Measurements from ENCODE around the gene FLVCR1.

Gene FLVCR1

GRCh38 chr1:212822956-212823355 is 35.1 kb upstream of the FLVCR1 start:
- no peak for TF ChIP-seq CREB1 (IDR thresholded peaks at IDR 0.05; ENCODE audit: low read depth)
- TF ChIP-seq TEAD4 (IDR thresholded peaks at IDR 0.05), result no peak
- TF ChIP-seq EGR1 (IDR thresholded peaks at IDR 0.05), result no peak
- TF ChIP-seq CEBPB (IDR thresholded peaks at IDR 0.05), result no peak
- no peak for TF ChIP-seq NFIC (IDR thresholded peaks at IDR 0.05)
- TF ChIP-seq USF1 (IDR thresholded peaks at IDR 0.05), result no peak
- TF ChIP-seq EP300 (IDR thresholded peaks at IDR 0.05; ENCODE audit: borderline replicate concordance), result no peak

- no peak for TF ChIP-seq RAD21 (IDR thresholded peaks at IDR 0.05; ENCODE audit: low read depth)
- TF ChIP-seq EGR1 (IDR thresholded peaks at IDR 0.05), result no peak
- TF ChIP-seq TAF1 (IDR thresholded peaks at IDR 0.05; ENCODE audit: low read depth), result no peak
- TF ChIP-seq CREB1 (IDR thresholded peaks at IDR 0.05; ENCODE audit: low read depth), result no peak
- no peak for TF ChIP-seq NFIC (IDR thresholded peaks at IDR 0.05)
Observed at GRCh38 chr1:212824201-212824600, 33.9 kb upstream of the FLVCR1 start.

- TF ChIP-seq RAD21 (IDR thresholded peaks at IDR 0.05; ENCODE audit: low read depth) (no peak), EGR1 (IDR thresholded peaks at IDR 0.05) (no peak), USF1 (IDR thresholded peaks at IDR 0.05) (0 out of 2 replicates have a peak, but pooled peaks have one; percentile 11)
Observed at GRCh38 chr1:212825798-212826452, 32.1 kb upstream of the FLVCR1 start.

GRCh38 chr1:212827171-212827776 is 30.8 kb upstream of the FLVCR1 start:
- TF ChIP-seq YY1 (IDR thresholded peaks at IDR 0.05; ENCODE audit: low read depth) (no peak), RAD21 (IDR thresholded peaks at IDR 0.05; ENCODE audit: low read depth) (no peak), TAF1 (IDR thresholded peaks at IDR 0.05; ENCODE audit: low read depth) (no peak)

- TF ChIP-seq EP300 (IDR thresholded peaks at IDR 0.05; ENCODE audit: borderline replicate concordance), result no peak
- TF ChIP-seq NFIC (IDR thresholded peaks at IDR 0.05), result no peak
- TF ChIP-seq USF1 (IDR thresholded peaks at IDR 0.05), result no peak
- no peak for TF ChIP-seq TCF12 (IDR thresholded peaks at IDR 0.05; ENCODE audit: low read depth)
- TF ChIP-seq TAF1 (IDR thresholded peaks at IDR 0.05; ENCODE audit: low read depth), result no peak
- no peak for TF ChIP-seq YY1 (IDR thresholded peaks at IDR 0.05; ENCODE audit: low read depth)
- TF ChIP-seq CEBPB (IDR thresholded peaks at IDR 0.05), result no peak
Observed at GRCh38 chr1:212827831-212828278, 30.2 kb upstream of the FLVCR1 start.

- TF ChIP-seq MAX (IDR thresholded peaks at IDR 0.05), result no peak
- no peak for TF ChIP-seq CEBPB (IDR thresholded peaks at IDR 0.05)
- TF ChIP-seq CREB1 (IDR thresholded peaks at IDR 0.05; ENCODE audit: low read depth), result no peak
- TF ChIP-seq REST (IDR thresholded peaks at IDR 0.05; ENCODE audit: low read depth), result no peak
- no peak for TF ChIP-seq FOXM1 (IDR thresholded peaks at IDR 0.05; ENCODE audit: borderline replicate concordance, low read depth)
- TF ChIP-seq EP300 (IDR thresholded peaks at IDR 0.05; ENCODE audit: borderline replicate concordance), result no peak
- TF ChIP-seq YY1 (IDR thresholded peaks at IDR 0.05; ENCODE audit: low read depth), result no peak
- no peak for TF ChIP-seq EGR1 (IDR thresholded peaks at IDR 0.05)
- TF ChIP-seq TCF12 (IDR thresholded peaks at IDR 0.05; ENCODE audit: low read depth), result no peak
- no peak for TF ChIP-seq TEAD4 (IDR thresholded peaks at IDR 0.05)
- no peak for TF ChIP-seq USF1 (IDR thresholded peaks at IDR 0.05)
Observed at GRCh38 chr1:212828395-212828794, 29.7 kb upstream of the FLVCR1 start.

- no peak for TF ChIP-seq FOXM1 (IDR thresholded peaks at IDR 0.05; ENCODE audit: borderline replicate concordance, low read depth)
- no peak for TF ChIP-seq MAX (IDR thresholded peaks at IDR 0.05)
- TF ChIP-seq CEBPB (IDR thresholded peaks at IDR 0.05), result no peak
- no peak for TF ChIP-seq TAF1 (IDR thresholded peaks at IDR 0.05; ENCODE audit: low read depth)
- no peak for TF ChIP-seq REST (IDR thresholded peaks at IDR 0.05; ENCODE audit: low read depth)
- TF ChIP-seq YY1 (IDR thresholded peaks at IDR 0.05; ENCODE audit: low read depth), result no peak
- no peak for TF ChIP-seq ZBTB7A (IDR thresholded peaks at IDR 0.05; ENCODE audit: low read depth)
- TF ChIP-seq TCF12 (IDR thresholded peaks at IDR 0.05; ENCODE audit: low read depth), result no peak
- TF ChIP-seq EGR1 (IDR thresholded peaks at IDR 0.05), result no peak
- no peak for TF ChIP-seq EP300 (IDR thresholded peaks at IDR 0.05; ENCODE audit: borderline replicate concordance)
- TF ChIP-seq NFIC (IDR thresholded peaks at IDR 0.05), result no peak
- TF ChIP-seq RAD21 (IDR thresholded peaks at IDR 0.05; ENCODE audit: low read depth), result no peak
- TF ChIP-seq CREB1 (IDR thresholded peaks at IDR 0.05; ENCODE audit: low read depth), result no peak
- TF ChIP-seq USF1 (IDR thresholded peaks at IDR 0.05), result no peak
- no peak for TF ChIP-seq TEAD4 (IDR thresholded peaks at IDR 0.05)
Observed at GRCh38 chr1:212838145-212838544, 19.9 kb upstream of the FLVCR1 start.

Measured in Ishikawa (cell line).